Measurements from ENCODE around the gene SIK2. TPM values are rescaled to one million over a fixed set of nuclear protein-coding genes. Genes with fewer than 3 reads are reported as not detected.

The SIK2 gene
- total RNA-seq, 1 donor from 2014 or later, result 14.3 TPM

- DNase-seq (ENCODE audit: low read depth) (peak; percentile 64), FAIRE-seq (no peak)
- Histone ChIP-seq H3K27ac (ENCODE audit: low read depth, low read length) (peak overlapping the region; percentile 49), H3K4me2 (ENCODE audit: low read length) (peak overlapping the region; percentile 8), H3K27me3 (ENCODE audit: insufficient read depth, low read length) (no peaks in the 10 kb centered on the region), H4K20me1 (ENCODE audit: insufficient read depth, low read length) (no peaks in the 10 kb centered on the region), H3K9me3 (ENCODE audit: insufficient read depth, low read depth, low read length) (no peaks in the 10 kb centered on the region), H3K4me3 (ENCODE audit: insufficient read depth, low read depth, low read length) (no peak overlapping the region), H3K4me1 (ENCODE audit: insufficient read depth, low read length) (peaks cover 21% of the 10 kb centered on the region), H2AFZ (ENCODE audit: low read depth, low read length) (no peak overlapping the region), H3K36me3 (ENCODE audit: insufficient read depth, low read length) (no peaks in the 10 kb centered on the region), H3K79me2 (ENCODE audit: insufficient read depth, low read length) (no peaks in the 10 kb centered on the region), H3K9ac (ENCODE audit: low read length) (no peak overlapping the region)
- Mint-ChIP-seq H3K4me3 (ENCODE audit: unreplicated experiment) (no peak overlapping the region), H3K36me3 (ENCODE audit: low read depth, unreplicated experiment) (peaks cover 2% of the 10 kb centered on the region), H3K9me3 (ENCODE audit: unreplicated experiment) (no peaks in the 10 kb centered on the region), H3K27ac (ENCODE audit: unreplicated experiment) (no peak overlapping the region), H3K27me3 (ENCODE audit: low read depth, unreplicated experiment) (no peaks in the 10 kb centered on the region), H3K4me1 (ENCODE audit: low read depth, unreplicated experiment) (peaks cover 8% of the 10 kb centered on the region)
- TF ChIP-seq, protein P1, sequence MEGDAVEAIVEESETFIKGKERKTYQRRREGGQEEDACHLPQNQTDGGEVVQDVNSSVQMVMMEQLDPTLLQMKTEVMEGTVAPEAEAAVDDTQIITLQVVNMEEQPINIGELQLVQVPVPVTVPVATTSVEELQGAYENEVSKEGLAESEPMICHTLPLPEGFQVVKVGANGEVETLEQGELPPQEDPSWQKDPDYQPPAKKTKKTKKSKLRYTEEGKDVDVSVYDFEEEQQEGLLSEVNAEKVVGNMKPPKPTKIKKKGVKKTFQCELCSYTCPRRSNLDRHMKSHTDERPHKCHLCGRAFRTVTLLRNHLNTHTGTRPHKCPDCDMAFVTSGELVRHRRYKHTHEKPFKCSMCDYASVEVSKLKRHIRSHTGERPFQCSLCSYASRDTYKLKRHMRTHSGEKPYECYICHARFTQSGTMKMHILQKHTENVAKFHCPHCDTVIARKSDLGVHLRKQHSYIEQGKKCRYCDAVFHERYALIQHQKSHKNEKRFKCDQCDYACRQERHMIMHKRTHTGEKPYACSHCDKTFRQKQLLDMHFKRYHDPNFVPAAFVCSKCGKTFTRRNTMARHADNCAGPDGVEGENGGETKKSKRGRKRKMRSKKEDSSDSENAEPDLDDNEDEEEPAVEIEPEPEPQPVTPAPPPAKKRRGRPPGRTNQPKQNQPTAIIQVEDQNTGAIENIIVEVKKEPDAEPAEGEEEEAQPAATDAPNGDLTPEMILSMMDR (IDR thresholded peaks at IDR 0.05; ENCODE audit: insufficient read depth, low read depth, low read length), result no peak
- TF ChIP-seq EZH2 (IDR thresholded peaks at IDR 0.05; ENCODE audit: insufficient read depth, low read length), result no peak
Observed at GRCh38 chr11:111696556-111696955, 94.3 kb downstream of the SIK2 start.

GRCh38 chr11:111697933-111698371, 95.7 kb downstream of the SIK2 start:
- H3K27ac Mint-ChIP-seq (ENCODE audit: unreplicated experiment), result no peak overlapping the region
- no peaks in the 10 kb centered on the region for H3K27me3 Mint-ChIP-seq (ENCODE audit: low read depth, unreplicated experiment)
- H3K4me1 Mint-ChIP-seq (ENCODE audit: low read depth, unreplicated experiment), result peaks cover 6% of the 10 kb centered on the region
- DNase-seq (ENCODE audit: low read depth), result no peak
- Histone ChIP-seq H3K36me3 (ENCODE audit: insufficient read depth, low read length) (no peaks in the 10 kb centered on the region), H3K4me2 (ENCODE audit: low read length) (no peak overlapping the region), H3K4me3 (ENCODE audit: insufficient read depth, low read depth, low read length) (no peak overlapping the region), H4K20me1 (ENCODE audit: insufficient read depth, low read length) (no peaks in the 10 kb centered on the region), H3K9ac (ENCODE audit: low read length) (no peak overlapping the region), H3K27ac (ENCODE audit: low read depth, low read length) (no peak overlapping the region), H3K27me3 (ENCODE audit: insufficient read depth, low read length) (no peaks in the 10 kb centered on the region), H3K4me1 (ENCODE audit: insufficient read depth, low read length) (peaks cover 21% of the 10 kb centered on the region), H3K79me2 (ENCODE audit: insufficient read depth, low read length) (no peaks in the 10 kb centered on the region), H3K9me3 (ENCODE audit: insufficient read depth, low read depth, low read length) (no peaks in the 10 kb centered on the region), H2AFZ (ENCODE audit: low read depth, low read length) (no peak overlapping the region)
- FAIRE-seq, result no peak
- no peaks in the 10 kb centered on the region for H3K9me3 Mint-ChIP-seq (ENCODE audit: unreplicated experiment)
- no peak overlapping the region for H3K4me3 Mint-ChIP-seq (ENCODE audit: unreplicated experiment)
- TF ChIP-seq, protein P1 (IDR thresholded peaks at IDR 0.05; ENCODE audit: insufficient read depth, low read depth, low read length), result no peak
- TF ChIP-seq EZH2 (IDR thresholded peaks at IDR 0.05; ENCODE audit: insufficient read depth, low read length), result no peak
- peaks cover 3% of the 10 kb centered on the region for H3K36me3 Mint-ChIP-seq (ENCODE audit: low read depth, unreplicated experiment)

DNA sequence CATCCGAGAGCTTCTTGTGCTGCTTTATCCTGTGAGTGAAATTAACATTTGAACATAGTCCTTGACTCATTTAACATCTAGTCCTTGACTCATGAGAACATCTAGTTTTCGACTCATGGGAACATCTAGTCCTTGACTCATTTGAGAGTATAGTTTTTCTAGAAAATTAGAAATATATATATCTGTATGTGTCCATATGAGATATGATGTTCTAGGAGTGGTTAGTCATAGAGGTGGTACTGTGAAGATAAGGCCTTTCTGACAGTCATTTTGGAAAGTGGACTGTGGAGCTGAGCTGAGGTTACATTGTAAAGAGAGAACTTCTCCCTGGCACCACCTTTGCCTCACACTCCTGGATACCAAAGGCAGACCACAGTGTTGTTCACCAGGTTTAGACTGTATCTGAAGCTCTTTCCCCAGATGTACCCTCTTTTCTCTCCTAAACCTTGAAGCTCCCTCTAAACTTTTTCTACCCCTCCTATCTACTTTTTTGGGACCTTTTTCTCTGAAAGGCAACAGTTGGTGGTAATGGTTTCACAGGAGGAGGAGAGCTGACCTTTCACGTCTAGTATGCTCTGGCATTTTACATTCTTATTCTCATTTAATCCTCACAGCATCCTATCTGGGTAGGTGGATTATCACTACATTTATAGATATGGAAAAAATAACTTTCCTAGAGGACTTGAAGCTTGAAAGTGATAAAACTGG, 96.8 kb downstream of the SIK2 start:
- peak; percentile 13 for FAIRE-seq

More for the DNA sequence above, 96.8 kb downstream of the SIK2 start:
- no peaks in the 10 kb centered on the region for H3K27me3 ChIP-seq (ENCODE audit: insufficient read depth, low read length)
- H3K4me1 Mint-ChIP-seq (ENCODE audit: low read depth, unreplicated experiment), result peaks cover 6% of the 10 kb centered on the region
- H3K79me2 ChIP-seq (ENCODE audit: insufficient read depth, low read length), result no peaks in the 10 kb centered on the region
- peaks cover 4% of the 10 kb centered on the region for H3K36me3 Mint-ChIP-seq (ENCODE audit: low read depth, unreplicated experiment)
- no peaks in the 10 kb centered on the region for H3K9me3 Mint-ChIP-seq (ENCODE audit: unreplicated experiment)
- H3K4me3 Mint-ChIP-seq (ENCODE audit: unreplicated experiment), result no peak overlapping the region
- TF ChIP-seq, protein P1 (IDR thresholded peaks at IDR 0.05; ENCODE audit: insufficient read depth, low read depth, low read length), result no peak
- no peak overlapping the region for H3K27ac ChIP-seq (ENCODE audit: low read depth, low read length)
- H4K20me1 ChIP-seq (ENCODE audit: insufficient read depth, low read length), result no peaks in the 10 kb centered on the region
- no peaks in the 10 kb centered on the region for H3K27me3 Mint-ChIP-seq (ENCODE audit: low read depth, unreplicated experiment)
- no peak overlapping the region for H3K4me2 ChIP-seq (ENCODE audit: low read length)
- DNase-seq (ENCODE audit: low read depth), result no peak
- H3K36me3 ChIP-seq (ENCODE audit: insufficient read depth, low read length), result no peaks in the 10 kb centered on the region
- no peak overlapping the region for H3K9ac ChIP-seq (ENCODE audit: low read length)
- H3K27ac Mint-ChIP-seq (ENCODE audit: unreplicated experiment), result no peak overlapping the region
- no peak overlapping the region for H2AFZ ChIP-seq (ENCODE audit: low read depth, low read length)
- no peaks in the 10 kb centered on the region for H3K9me3 ChIP-seq (ENCODE audit: insufficient read depth, low read depth, low read length)
- peaks cover 19% of the 10 kb centered on the region for H3K4me1 ChIP-seq (ENCODE audit: insufficient read depth, low read length)
- no peak overlapping the region for H3K4me3 ChIP-seq (ENCODE audit: insufficient read depth, low read depth, low read length)
